Spleen (tissue), 7 donors: ENCODE data around the gene TREML2.

Experiments
- POLR2A ChIP-seq, 3 donors: fragments of 450-650 bp; IDR thresholded peaks; one replicate each; pipeline ENCODE4 v1.5.1; 2017; ENCODE audit warnings: antibody characterized with exemption in 3 of 3, mild to moderate bottlenecking in 1 of 3
- TF ChIP-seq, protein P1 (sequence below), 11 experiments: fragments of 200-600 bp in 7 of 11; fragments of 450-650 bp in 4 of 11; sonication (generic) in 4 of 11; IDR thresholded peaks in 8 of 11; conservative IDR thresholded peaks in 3 of 11; 1 replicate in 7 of 11; 2 replicates in 4 of 11; pipeline versions ENCODE4 v1.4.0 to v1.8.0; 2016 to 2021; ENCODE audit warnings: antibody characterized with exemption in 11 of 11, inconsistent platforms in 4 of 11, mild to moderate bottlenecking in 1 of 11
- donor health status: DM: no; HTN: no; CAD: no; lungs with moderate emphysema.
- donor health status: DM: no; HTN: no; CAD: no.
- donor health status: DM: no; HTN: no; CAD: no.

DNA sequence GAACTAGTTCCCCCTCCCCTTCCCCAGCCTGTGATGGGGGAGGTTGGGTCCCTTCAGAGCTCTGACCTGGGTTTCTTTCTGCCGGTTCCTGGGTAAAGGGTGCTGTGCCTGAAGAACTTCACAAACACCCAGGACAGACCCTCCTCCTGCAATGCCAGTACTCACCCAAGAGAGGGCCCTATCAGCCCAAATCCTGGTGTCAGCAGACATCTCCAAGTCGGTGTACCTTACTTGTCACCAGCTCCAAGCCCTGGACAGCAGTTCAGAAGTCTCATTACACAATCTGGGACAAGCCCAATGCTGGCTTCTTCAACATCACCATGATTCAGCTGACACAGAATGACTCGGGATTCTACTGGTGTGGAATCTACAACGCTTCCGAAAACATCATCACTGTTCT lies 27.7 kb upstream of the TREML2 start:
- TF ChIP-seq, protein P1, sequence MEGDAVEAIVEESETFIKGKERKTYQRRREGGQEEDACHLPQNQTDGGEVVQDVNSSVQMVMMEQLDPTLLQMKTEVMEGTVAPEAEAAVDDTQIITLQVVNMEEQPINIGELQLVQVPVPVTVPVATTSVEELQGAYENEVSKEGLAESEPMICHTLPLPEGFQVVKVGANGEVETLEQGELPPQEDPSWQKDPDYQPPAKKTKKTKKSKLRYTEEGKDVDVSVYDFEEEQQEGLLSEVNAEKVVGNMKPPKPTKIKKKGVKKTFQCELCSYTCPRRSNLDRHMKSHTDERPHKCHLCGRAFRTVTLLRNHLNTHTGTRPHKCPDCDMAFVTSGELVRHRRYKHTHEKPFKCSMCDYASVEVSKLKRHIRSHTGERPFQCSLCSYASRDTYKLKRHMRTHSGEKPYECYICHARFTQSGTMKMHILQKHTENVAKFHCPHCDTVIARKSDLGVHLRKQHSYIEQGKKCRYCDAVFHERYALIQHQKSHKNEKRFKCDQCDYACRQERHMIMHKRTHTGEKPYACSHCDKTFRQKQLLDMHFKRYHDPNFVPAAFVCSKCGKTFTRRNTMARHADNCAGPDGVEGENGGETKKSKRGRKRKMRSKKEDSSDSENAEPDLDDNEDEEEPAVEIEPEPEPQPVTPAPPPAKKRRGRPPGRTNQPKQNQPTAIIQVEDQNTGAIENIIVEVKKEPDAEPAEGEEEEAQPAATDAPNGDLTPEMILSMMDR (IDR thresholded peaks at IDR 0.05 in 8 of 11, conservative IDR thresholded peaks at IDR 0.05 in 3 of 11): peak in 3 of 11 experiments; percentile 13 to 35 (median 27)
- TF ChIP-seq POLR2A (IDR thresholded peaks at IDR 0.05): no peak
